MM.1S (cell line): ENCODE measurements around the gene ALDH5A1.

Experiments used
- DNase-seq: peaks from one replicate; pipeline ENCODE4 v3.0.0-alpha.2; 2015
- H2AFZ ChIP-seq: fragments of 300-600 bp; sonication (generic); 2 replicates; pipeline ENCODE4 v1.6.0; 2016; ENCODE audit warnings: antibody characterized with exemption, low read length
- H3F3A ChIP-seq: fragments of 300-600 bp; sonication (generic); 2 replicates; pipeline ENCODE4 v1.6.1; 2016; ENCODE audit warnings: mild to moderate bottlenecking, antibody characterized with exemption, low read length, moderate library complexity, mixed read lengths; ENCODE audit not compliant: insufficient read depth
- H3K27ac ChIP-seq: fragments of 300-600 bp; sonication (generic); 2 replicates; pipeline ENCODE4 v1.5.1; 2016; ENCODE audit warnings: mild to moderate bottlenecking, low read length
- H3K27me3 ChIP-seq: fragments of 300-600 bp; sonication (generic); replicated peaks from 2 replicates; pipeline ENCODE4 v1.6.0; 2016; ENCODE audit warnings: low read length; ENCODE audit not compliant: insufficient read depth
- H3K36me3 ChIP-seq: fragments of 300-600 bp; sonication (generic); replicated peaks from 2 replicates; pipeline ENCODE4 v1.6.1; 2016; ENCODE audit warnings: mild to moderate bottlenecking, low read length, mixed read lengths; ENCODE audit not compliant: insufficient read depth
- H3K4me1 ChIP-seq: fragments of 300-600 bp; sonication (generic); 2 replicates; pipeline ENCODE4 v1.6.1; 2016; ENCODE audit warnings: low read length, mixed read lengths
- H3K4me2 ChIP-seq: fragments of 300-600 bp; sonication (generic); 2 replicates; pipeline ENCODE4 v1.6.0; 2016; ENCODE audit warnings: low read depth, low read length
- H3K4me3 ChIP-seq: fragments of 300-600 bp; sonication (generic); 2 replicates; pipeline ENCODE4 v1.5.1; 2016; ENCODE audit warnings: low read length, mixed read lengths
- H3K79me2 ChIP-seq: fragments of 300-600 bp; sonication (generic); 2 replicates; pipeline ENCODE4 v1.6.1; 2016; ENCODE audit warnings: mixed run types, low read length, mixed read lengths
- H3K9ac ChIP-seq: fragments of 300-600 bp; sonication (generic); 2 replicates; pipeline ENCODE4 v1.6.1; 2016; ENCODE audit warnings: low read length, mixed read lengths
- H3K9me2 ChIP-seq: fragments of 300-600 bp; sonication (generic); replicated peaks from 2 replicates; pipeline ENCODE4 v1.6.1; 2016; ENCODE audit warnings: mild to moderate bottlenecking, low read length, mixed read lengths; ENCODE audit not compliant: insufficient read depth
- H3K9me3 ChIP-seq: fragments of 300-600 bp; sonication (generic); replicated peaks from 2 replicates; pipeline ENCODE4 v1.6.1; 2016; ENCODE audit warnings: mild to moderate bottlenecking, low read length, mixed read lengths; ENCODE audit not compliant: insufficient read depth
- H4K20me1 ChIP-seq: fragments of 300-600 bp; sonication (generic); 2 replicates; pipeline ENCODE4 v1.6.1; 2016; ENCODE audit warnings: mild to moderate bottlenecking, low read length, moderate library complexity, mixed read lengths; ENCODE audit not compliant: insufficient read depth
- EZH2 ChIP-seq: fragments of 300-600 bp; sonication (generic); optimal IDR thresholded peaks from 2 replicates; pipeline ENCODE3; 2017; ENCODE audit warnings: low read depth, mild to moderate bottlenecking, antibody characterized with exemption, low read length, mixed read lengths
- EZH2phosphoT487 ChIP-seq: fragments of 300-600 bp; sonication (generic); IDR thresholded peaks from 2 replicates; pipeline ENCODE4 v1.6.1; 2018; ENCODE audit warnings: antibody characterized with exemption, low read length
- TF ChIP-seq, protein P1 (sequence below): fragments of 300-600 bp; sonication (generic); IDR thresholded peaks from 2 replicates; pipeline ENCODE4 v1.5.1; 2016; ENCODE audit warnings: antibody characterized with exemption, low read length, mixed read lengths

ALDH5A1 gene

DNA sequence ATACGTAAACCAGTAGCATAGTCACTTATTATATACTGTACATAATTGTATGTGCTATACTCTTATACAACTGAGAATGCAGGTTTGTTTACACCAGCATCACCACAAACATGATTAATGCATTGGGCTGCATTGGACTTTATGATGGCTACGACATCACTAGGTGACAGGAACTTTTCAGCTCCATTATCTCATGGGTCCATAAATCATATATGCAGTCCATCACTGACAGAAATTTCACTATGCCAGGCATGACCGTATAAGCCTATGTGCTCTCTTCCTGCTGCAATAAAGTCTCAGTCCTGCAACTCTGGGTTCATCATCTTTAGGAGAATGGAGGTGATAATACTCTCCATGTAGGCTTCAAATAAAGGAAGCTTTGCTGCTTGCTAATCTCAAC, 45.4 kb downstream of the ALDH5A1 start:
- no peak overlapping the region for H3K4me2 ChIP-seq
- no peaks in the 10 kb centered on the region for H3K27me3 ChIP-seq
- H2AFZ ChIP-seq = no peak overlapping the region
- no peak overlapping the region for H3K4me3 ChIP-seq
- H4K20me1 ChIP-seq = no peaks in the 10 kb centered on the region
- no peak overlapping the region for H3K9ac ChIP-seq
- no peaks in the 10 kb centered on the region for H3K9me3 ChIP-seq
- TF ChIP-seq EZH2 = no peak
- TF ChIP-seq, protein P1, sequence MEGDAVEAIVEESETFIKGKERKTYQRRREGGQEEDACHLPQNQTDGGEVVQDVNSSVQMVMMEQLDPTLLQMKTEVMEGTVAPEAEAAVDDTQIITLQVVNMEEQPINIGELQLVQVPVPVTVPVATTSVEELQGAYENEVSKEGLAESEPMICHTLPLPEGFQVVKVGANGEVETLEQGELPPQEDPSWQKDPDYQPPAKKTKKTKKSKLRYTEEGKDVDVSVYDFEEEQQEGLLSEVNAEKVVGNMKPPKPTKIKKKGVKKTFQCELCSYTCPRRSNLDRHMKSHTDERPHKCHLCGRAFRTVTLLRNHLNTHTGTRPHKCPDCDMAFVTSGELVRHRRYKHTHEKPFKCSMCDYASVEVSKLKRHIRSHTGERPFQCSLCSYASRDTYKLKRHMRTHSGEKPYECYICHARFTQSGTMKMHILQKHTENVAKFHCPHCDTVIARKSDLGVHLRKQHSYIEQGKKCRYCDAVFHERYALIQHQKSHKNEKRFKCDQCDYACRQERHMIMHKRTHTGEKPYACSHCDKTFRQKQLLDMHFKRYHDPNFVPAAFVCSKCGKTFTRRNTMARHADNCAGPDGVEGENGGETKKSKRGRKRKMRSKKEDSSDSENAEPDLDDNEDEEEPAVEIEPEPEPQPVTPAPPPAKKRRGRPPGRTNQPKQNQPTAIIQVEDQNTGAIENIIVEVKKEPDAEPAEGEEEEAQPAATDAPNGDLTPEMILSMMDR = no peak
- no peaks in the 10 kb centered on the region for H3K9me2 ChIP-seq
- H3F3A ChIP-seq = no peaks in the 10 kb centered on the region
- H3K36me3 ChIP-seq = no peaks in the 10 kb centered on the region
- no peak for DNase-seq
- H3K27ac ChIP-seq = no peak overlapping the region
- H3K79me2 ChIP-seq = no peaks in the 10 kb centered on the region
- H3K4me1 ChIP-seq = no peaks in the 10 kb centered on the region

DNA sequence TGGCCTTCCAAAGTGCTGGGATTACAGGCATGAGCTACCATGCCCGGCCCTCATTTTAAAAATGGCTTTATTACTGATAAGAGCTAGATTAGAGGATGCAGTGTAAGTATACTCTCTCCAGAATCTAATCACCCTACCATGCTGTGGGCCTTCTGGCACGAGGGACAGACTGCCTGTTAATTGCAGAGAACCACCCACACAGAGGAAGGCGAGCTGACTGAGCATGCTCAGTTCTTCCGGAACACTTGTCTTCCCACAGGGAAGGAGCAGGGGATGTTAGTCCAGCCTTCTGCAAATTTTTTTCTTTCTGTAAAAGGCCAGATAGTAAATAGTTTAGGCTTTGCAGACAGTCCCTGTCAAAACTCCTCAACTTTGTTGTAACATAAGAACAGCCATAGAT, 48.9 kb downstream of the ALDH5A1 start:
- H4K20me1 ChIP-seq = no peaks in the 10 kb centered on the region
- no peak overlapping the region for H3K4me3 ChIP-seq
- H3K36me3 ChIP-seq = no peaks in the 10 kb centered on the region
- TF ChIP-seq EZH2 (no peak), EZH2phosphoT487 (no peak)
- TF ChIP-seq, protein P1 = no peak
- H3K9me3 ChIP-seq = no peaks in the 10 kb centered on the region
- no peaks in the 10 kb centered on the region for H3K79me2 ChIP-seq
- DNase-seq = no peak
- no peaks in the 10 kb centered on the region for H3K9me2 ChIP-seq
- no peak overlapping the region for H3K4me2 ChIP-seq
- no peak overlapping the region for H2AFZ ChIP-seq
- no peak overlapping the region for H3K9ac ChIP-seq
- H3K4me1 ChIP-seq = no peaks in the 10 kb centered on the region
- H3K27ac ChIP-seq = no peak overlapping the region
- no peaks in the 10 kb centered on the region for H3K27me3 ChIP-seq
- H3F3A ChIP-seq = no peaks in the 10 kb centered on the region

DNA sequence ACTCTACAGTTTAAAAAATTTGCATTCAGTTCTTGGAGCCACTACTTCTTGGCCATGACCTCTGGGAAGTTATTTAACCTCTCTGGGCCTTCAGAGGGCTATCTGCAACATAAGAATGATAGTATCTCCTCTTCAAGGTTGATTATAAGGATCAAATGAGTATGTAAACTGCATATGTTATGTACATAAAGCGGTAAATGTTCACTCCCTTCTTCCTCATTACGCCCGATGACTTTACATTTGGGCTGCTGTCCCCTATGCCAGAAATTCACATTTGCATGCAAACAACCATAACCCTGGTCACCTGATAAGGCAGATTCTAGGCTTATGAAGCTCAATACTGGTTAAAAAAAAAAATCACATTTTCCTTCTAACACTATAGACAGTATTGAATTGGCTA, 50.4 kb downstream of the ALDH5A1 start:
- H3K9ac ChIP-seq = no peak overlapping the region
- no peaks in the 10 kb centered on the region for H3F3A ChIP-seq
- no peaks in the 10 kb centered on the region for H3K79me2 ChIP-seq
- H4K20me1 ChIP-seq = no peaks in the 10 kb centered on the region
- no peak overlapping the region for H3K4me2 ChIP-seq
- no peak for DNase-seq
- H3K4me3 ChIP-seq = no peak overlapping the region
- no peak overlapping the region for H3K27ac ChIP-seq
- TF ChIP-seq EZH2phosphoT487 = no peak
- TF ChIP-seq, protein P1 = no peak
- no peak for TF ChIP-seq EZH2
- H3K36me3 ChIP-seq = no peaks in the 10 kb centered on the region
- no peaks in the 10 kb centered on the region for H3K9me3 ChIP-seq
- H2AFZ ChIP-seq = no peak overlapping the region
- no peaks in the 10 kb centered on the region for H3K9me2 ChIP-seq
- H3K27me3 ChIP-seq = no peaks in the 10 kb centered on the region
- H3K4me1 ChIP-seq = no peaks in the 10 kb centered on the region

DNA sequence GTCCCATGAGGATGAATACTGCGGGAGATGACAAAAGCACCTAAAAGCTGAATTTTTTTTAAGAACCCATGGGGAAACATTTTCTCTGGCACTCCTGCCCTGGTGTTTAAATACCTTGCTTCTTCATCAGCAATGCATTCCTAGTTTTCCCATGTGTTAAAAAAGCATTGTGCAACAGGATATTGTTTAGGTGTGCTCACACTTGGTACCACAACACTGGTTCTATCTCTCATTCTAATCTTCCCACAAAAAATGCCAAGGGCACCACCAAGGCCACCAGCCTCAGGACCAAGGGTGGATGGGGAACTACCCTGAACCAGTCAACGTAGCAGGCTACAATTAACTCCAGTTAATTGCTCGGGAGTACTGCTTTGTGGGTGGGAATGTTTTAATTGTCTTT, 50.9 kb downstream of the ALDH5A1 start:
- no peaks in the 10 kb centered on the region for H3F3A ChIP-seq
- no peaks in the 10 kb centered on the region for H3K27me3 ChIP-seq
- no peak overlapping the region for H3K9ac ChIP-seq
- no peak overlapping the region for H3K4me3 ChIP-seq
- no peaks in the 10 kb centered on the region for H4K20me1 ChIP-seq
- H3K9me3 ChIP-seq = no peaks in the 10 kb centered on the region
- H2AFZ ChIP-seq = no peak overlapping the region
- no peaks in the 10 kb centered on the region for H3K9me2 ChIP-seq
- H3K4me2 ChIP-seq = no peak overlapping the region
- DNase-seq = no peak
- H3K36me3 ChIP-seq = no peaks in the 10 kb centered on the region
- no peaks in the 10 kb centered on the region for H3K79me2 ChIP-seq
- H3K27ac ChIP-seq = no peak overlapping the region
- TF ChIP-seq, protein P1 = no peak
- TF ChIP-seq EZH2phosphoT487 = no peak
- no peak for TF ChIP-seq EZH2
- no peaks in the 10 kb centered on the region for H3K4me1 ChIP-seq
